ENCODE measurements around the gene PCDHB8. TPM values are rescaled to one million over a fixed set of nuclear protein-coding genes. Genes with fewer than 3 reads are reported as not detected.
"Not testable (repeated sequence)": the region's sequence is repeated elsewhere in the genome, so short reads cannot be mapped to it uniquely, and the experiment has no call there.

Gene PCDHB8
- polyA plus RNA-seq, 1 donor (not counting 4 experiments of a cell fraction or from before 2014, with no cell fraction given), result not detected

DNA sequence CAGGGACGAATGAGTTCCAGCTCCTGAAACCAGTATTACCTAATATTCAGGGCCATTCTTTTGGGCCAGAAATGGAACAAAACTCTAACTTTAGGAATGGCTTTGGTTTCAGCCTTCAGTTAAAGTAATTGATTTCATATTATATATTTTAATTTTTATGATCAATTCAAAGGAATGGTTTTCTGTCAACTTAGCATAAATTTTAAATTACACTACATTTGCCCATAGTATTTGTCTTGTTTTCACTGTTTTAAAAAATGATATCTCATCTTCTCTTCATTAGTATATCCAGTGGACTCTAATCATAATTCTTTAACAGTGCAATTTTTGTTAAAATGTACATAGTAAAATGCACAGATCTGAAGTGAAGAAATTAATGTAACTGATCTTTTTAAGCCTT lies 2.7 kb downstream of the PCDHB8 start:
- H3K79me2 ChIP-seq (ENCODE audit: control insufficient read depth, insufficient read depth, low read length), result no peaks in the 10 kb centered on the region
- dilution Hi-C loops (cut with MboI; ENCODE audit: extremely low pct_ligation_motif_present, low sequenced_read_pairs), result no loop called here
- H3K9ac ChIP-seq (ENCODE audit: control insufficient read depth, extremely low read depth, insufficient read depth, low read length), result no peak overlapping the region
- no peak overlapping the region for H2AFZ ChIP-seq (ENCODE audit: control insufficient read depth, low read length)
- H4K20me1 ChIP-seq (ENCODE audit: control insufficient read depth, extremely low read depth, insufficient read depth, low read length), result no peaks in the 10 kb centered on the region
- DNase-seq (ENCODE audit: low read depth, low spot score), result no peak
- no peak for FAIRE-seq
- H3K27ac ChIP-seq (ENCODE audit: control insufficient read depth, insufficient read depth, low read length), result no peak overlapping the region
- TF ChIP-seq, protein P1, sequence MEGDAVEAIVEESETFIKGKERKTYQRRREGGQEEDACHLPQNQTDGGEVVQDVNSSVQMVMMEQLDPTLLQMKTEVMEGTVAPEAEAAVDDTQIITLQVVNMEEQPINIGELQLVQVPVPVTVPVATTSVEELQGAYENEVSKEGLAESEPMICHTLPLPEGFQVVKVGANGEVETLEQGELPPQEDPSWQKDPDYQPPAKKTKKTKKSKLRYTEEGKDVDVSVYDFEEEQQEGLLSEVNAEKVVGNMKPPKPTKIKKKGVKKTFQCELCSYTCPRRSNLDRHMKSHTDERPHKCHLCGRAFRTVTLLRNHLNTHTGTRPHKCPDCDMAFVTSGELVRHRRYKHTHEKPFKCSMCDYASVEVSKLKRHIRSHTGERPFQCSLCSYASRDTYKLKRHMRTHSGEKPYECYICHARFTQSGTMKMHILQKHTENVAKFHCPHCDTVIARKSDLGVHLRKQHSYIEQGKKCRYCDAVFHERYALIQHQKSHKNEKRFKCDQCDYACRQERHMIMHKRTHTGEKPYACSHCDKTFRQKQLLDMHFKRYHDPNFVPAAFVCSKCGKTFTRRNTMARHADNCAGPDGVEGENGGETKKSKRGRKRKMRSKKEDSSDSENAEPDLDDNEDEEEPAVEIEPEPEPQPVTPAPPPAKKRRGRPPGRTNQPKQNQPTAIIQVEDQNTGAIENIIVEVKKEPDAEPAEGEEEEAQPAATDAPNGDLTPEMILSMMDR (optimal IDR thresholded peaks at IDR 0.05 in 1 of 3, IDR thresholded peaks at IDR 0.05 in 1 of 3, conservative IDR thresholded peaks at IDR 0.05 in 1 of 3; ENCODE audit: extremely low read depth in 1 of 3, insufficient read depth in 2 of 3, low read length in 3 of 3), result no peak
- TF ChIP-seq EZH2 (IDR thresholded peaks at IDR 0.05; ENCODE audit: low read length), result no peak
- H3K9me3 ChIP-seq (ENCODE audit: control insufficient read depth, low read depth, low read length), result no peaks in the 10 kb centered on the region
- no peak overlapping the region for H3K4me2 ChIP-seq (ENCODE audit: control insufficient read depth, extremely low read depth, insufficient read depth, low read depth, low read length)
- no peaks in the 10 kb centered on the region for H3K27me3 ChIP-seq (ENCODE audit: control insufficient read depth, extremely low read depth, insufficient read depth, low read length)
- H3K36me3 ChIP-seq (ENCODE audit: control insufficient read depth in 2 of 2, extremely low read depth in 1 of 2, insufficient read depth in 2 of 2, low read length in 2 of 2), result no peaks in the 10 kb centered on the region
- H3K9me1 ChIP-seq (ENCODE audit: control insufficient read depth, extremely low read depth, insufficient read depth, low read length), result no peaks in the 10 kb centered on the region
- H3K4me1 ChIP-seq (ENCODE audit: control insufficient read depth, extremely low read depth, insufficient read depth, low read length), result no peaks in the 10 kb centered on the region
- no peak overlapping the region for H3K4me3 ChIP-seq (ENCODE audit: control insufficient read depth in 2 of 3, extremely low read depth in 1 of 3, insufficient read depth in 2 of 3, low read depth in 1 of 3, low read length in 3 of 3)

GRCh38 chr5:141182248-141182647 lies 4.7 kb downstream of the PCDHB8 start, which contains the start of gene PCDHB16:
Gene PCDHB16 (plus strand): TSS chr5:141182387. CDS start chr5:141182560, 173 bp downstream.
- Histone ChIP-seq H3K79me2 (ENCODE audit: control insufficient read depth, insufficient read depth, low read length) (no peaks in the 10 kb centered on the region), H2AFZ (ENCODE audit: control insufficient read depth, low read length) (no peak within 1 kb of the TSS), H3K9me3 (ENCODE audit: control insufficient read depth, low read depth, low read length) (no peaks in the 10 kb centered on the region), H3K36me3 (ENCODE audit: control insufficient read depth in 2 of 2, extremely low read depth in 1 of 2, insufficient read depth in 2 of 2, low read length in 2 of 2) (no peaks in the 10 kb centered on the region), H3K27ac (ENCODE audit: control insufficient read depth, insufficient read depth, low read length) (no peak within 1 kb of the TSS), H3K4me3 (ENCODE audit: control insufficient read depth in 2 of 3, extremely low read depth in 1 of 3, insufficient read depth in 2 of 3, low read depth in 1 of 3, low read length in 3 of 3) (no peak within 1 kb of the TSS), H3K4me2 (ENCODE audit: control insufficient read depth, extremely low read depth, insufficient read depth, low read depth, low read length) (no peak within 1 kb of the TSS), H3K4me1 (ENCODE audit: control insufficient read depth, extremely low read depth, insufficient read depth, low read length) (no peaks in the 10 kb centered on the region), H3K9me1 (ENCODE audit: control insufficient read depth, extremely low read depth, insufficient read depth, low read length) (no peaks in the 10 kb centered on the region), H3K9ac (ENCODE audit: control insufficient read depth, extremely low read depth, insufficient read depth, low read length) (no peak within 1 kb of the TSS), H4K20me1 (ENCODE audit: control insufficient read depth, extremely low read depth, insufficient read depth, low read length) (no peaks in the 10 kb centered on the region), H3K27me3 (ENCODE audit: control insufficient read depth, extremely low read depth, insufficient read depth, low read length) (no peaks in the 10 kb centered on the region)
- no peak for TF ChIP-seq EZH2 (IDR thresholded peaks at IDR 0.05; ENCODE audit: low read length)
- TF ChIP-seq, protein P1 (optimal IDR thresholded peaks at IDR 0.05 in 1 of 3, IDR thresholded peaks at IDR 0.05 in 1 of 3, conservative IDR thresholded peaks at IDR 0.05 in 1 of 3; ENCODE audit: extremely low read depth in 1 of 3, insufficient read depth in 2 of 3, low read length in 3 of 3), result peak in 1 of 3 experiments; percentile 11
- dilution Hi-C loops (cut with MboI; ENCODE audit: extremely low pct_ligation_motif_present, low sequenced_read_pairs), result no loop called here
- FAIRE-seq (no peak), DNase-seq (ENCODE audit: low read depth, low spot score) (no peak)

GRCh38 chr5:141184117-141184855 lies 6.7 kb downstream of the PCDHB8 start:
- H3K4me2 ChIP-seq (ENCODE audit: control insufficient read depth, extremely low read depth, insufficient read depth, low read depth, low read length); dilution Hi-C loops (cut with MboI; ENCODE audit: extremely low pct_ligation_motif_present, low sequenced_read_pairs); H3K9me3 ChIP-seq (ENCODE audit: control insufficient read depth, low read depth, low read length); H3K9me1 ChIP-seq (ENCODE audit: control insufficient read depth, extremely low read depth, insufficient read depth, low read length); H2AFZ ChIP-seq (ENCODE audit: control insufficient read depth, low read length); H4K20me1 ChIP-seq (ENCODE audit: control insufficient read depth, extremely low read depth, insufficient read depth, low read length); H3K27ac ChIP-seq (ENCODE audit: control insufficient read depth, insufficient read depth, low read length); H3K4me3 ChIP-seq (ENCODE audit: control insufficient read depth in 2 of 3, extremely low read depth in 1 of 3, insufficient read depth in 2 of 3, low read depth in 1 of 3, low read length in 3 of 3); H3K27me3 ChIP-seq (ENCODE audit: control insufficient read depth, extremely low read depth, insufficient read depth, low read length); FAIRE-seq; H3K36me3 ChIP-seq (ENCODE audit: control insufficient read depth in 2 of 2, extremely low read depth in 1 of 2, insufficient read depth in 2 of 2, low read length in 2 of 2); DNase-seq (ENCODE audit: low read depth, low spot score); H3K4me1 ChIP-seq (ENCODE audit: control insufficient read depth, extremely low read depth, insufficient read depth, low read length); H3K9ac ChIP-seq (ENCODE audit: control insufficient read depth, extremely low read depth, insufficient read depth, low read length); H3K79me2 ChIP-seq (ENCODE audit: control insufficient read depth, insufficient read depth, low read length): not testable (repeated sequence)
